ENCODE measurements around the gene HDAC5.
"Not testable (repeated sequence)": the region's sequence is repeated elsewhere in the genome, so short reads cannot be mapped to it uniquely, and the experiment has no call there.

Gene HDAC5

GRCh38 chr17:44105483-44105882 is 18.0 kb downstream of the HDAC5 start:
- ATAC-seq (ENCODE audit: insufficient read depth, low read depth) (no peak), DNase-seq (no peak)
- Histone ChIP-seq H3K9ac (ENCODE audit: low read depth, low read length) (no peak overlapping the region), H3K4me1 (ENCODE audit: insufficient read depth, low read length) (peaks cover 3% of the 10 kb centered on the region; the same call in 1 of the 2 replicates), H3K9me3 (ENCODE audit: insufficient read depth, low read length, severe bottlenecking) (no peaks in the 10 kb centered on the region), H3K27ac (ENCODE audit: low read length) (no peak overlapping the region), H3K79me2 (ENCODE audit: insufficient read depth, low read length) (no peaks in the 10 kb centered on the region), H3K4me2 (ENCODE audit: insufficient read depth, low read length) (no peak overlapping the region), H4K20me1 (ENCODE audit: insufficient read depth, low read length) (peaks cover 9% of the 10 kb centered on the region), H3K36me3 (ENCODE audit: insufficient read depth, low read length) (no peaks in the 10 kb centered on the region), H3K27me3 (ENCODE audit: insufficient read depth, low read length, poor library complexity) (no peaks in the 10 kb centered on the region), H3K4me3 (ENCODE audit: low read depth in 1 of 2, low read length in 2 of 2) (no peak overlapping the region), H2AFZ (ENCODE audit: low read depth, low read length) (no peak overlapping the region)
- TF ChIP-seq EZH2 (IDR thresholded peaks at IDR 0.05; ENCODE audit: borderline replicate concordance, low read depth, low read length, severe bottlenecking) (no peak), CTCF (IDR thresholded peaks at IDR 0.05; ENCODE audit: borderline replicate concordance, extremely low read depth, low read length, poor library complexity, severe bottlenecking) (no peak)

- Histone ChIP-seq H3K4me2 (ENCODE audit: insufficient read depth, low read length) (no peak overlapping the region), H2AFZ (ENCODE audit: low read depth, low read length) (no peak overlapping the region), H3K9ac (ENCODE audit: low read depth, low read length) (no peak overlapping the region), H3K27me3 (ENCODE audit: insufficient read depth, low read length, poor library complexity) (no peaks in the 10 kb centered on the region), H3K9me3 (ENCODE audit: insufficient read depth, low read length, severe bottlenecking) (no peaks in the 10 kb centered on the region), H3K4me3 (ENCODE audit: low read depth in 1 of 2, low read length in 2 of 2) (no peak overlapping the region), H3K27ac (ENCODE audit: low read length) (no peak overlapping the region), H3K36me3 (ENCODE audit: insufficient read depth, low read length) (no peaks in the 10 kb centered on the region), H4K20me1 (ENCODE audit: insufficient read depth, low read length) (no peaks in the 10 kb centered on the region), H3K79me2 (ENCODE audit: insufficient read depth, low read length) (no peaks in the 10 kb centered on the region), H3K4me1 (ENCODE audit: insufficient read depth, low read length) (no peaks in the 10 kb centered on the region)
- DNase-seq (no peak), ATAC-seq (ENCODE audit: insufficient read depth, low read depth) (no peak)
- no peak for TF ChIP-seq EZH2 (IDR thresholded peaks at IDR 0.05; ENCODE audit: borderline replicate concordance, low read depth, low read length, severe bottlenecking)
- TF ChIP-seq CTCF (IDR thresholded peaks at IDR 0.05; ENCODE audit: borderline replicate concordance, extremely low read depth, low read length, poor library complexity, severe bottlenecking) = no peak
Observed at GRCh38 chr17:44102849-44103622, 20.4 kb downstream of the HDAC5 start.

GRCh38 chr17:44101858-44102257 is 21.6 kb downstream of the HDAC5 start:
- H4K20me1 ChIP-seq (ENCODE audit: insufficient read depth, low read length); ATAC-seq (ENCODE audit: insufficient read depth, low read depth); H3K4me1 ChIP-seq (ENCODE audit: insufficient read depth, low read length); H3K9ac ChIP-seq (ENCODE audit: low read depth, low read length); DNase-seq; H3K79me2 ChIP-seq (ENCODE audit: insufficient read depth, low read length); H3K9me3 ChIP-seq (ENCODE audit: insufficient read depth, low read length, severe bottlenecking); H3K4me3 ChIP-seq (ENCODE audit: low read depth in 1 of 2, low read length in 2 of 2); H3K27ac ChIP-seq (ENCODE audit: low read length); H3K27me3 ChIP-seq (ENCODE audit: insufficient read depth, low read length, poor library complexity); H3K36me3 ChIP-seq (ENCODE audit: insufficient read depth, low read length); H3K4me2 ChIP-seq (ENCODE audit: insufficient read depth, low read length); H2AFZ ChIP-seq (ENCODE audit: low read depth, low read length): not testable (repeated sequence)

GRCh38 chr17:44097110-44097958 is 26.1 kb downstream of the HDAC5 start:
- H2AFZ ChIP-seq (ENCODE audit: low read depth, low read length) = no peak overlapping the region
- no peak overlapping the region for H3K4me3 ChIP-seq (ENCODE audit: low read depth in 1 of 2, low read length in 2 of 2)
- H3K27me3 ChIP-seq (ENCODE audit: insufficient read depth, low read length, poor library complexity) = no peaks in the 10 kb centered on the region
- DNase-seq = no peak
- H3K79me2 ChIP-seq (ENCODE audit: insufficient read depth, low read length) = no peaks in the 10 kb centered on the region
- H3K9ac ChIP-seq (ENCODE audit: low read depth, low read length) = no peak overlapping the region
- peaks cover 14% of the 10 kb centered on the region for H3K4me1 ChIP-seq (ENCODE audit: insufficient read depth, low read length)
- no peak overlapping the region for H3K27ac ChIP-seq (ENCODE audit: low read length)
- TF ChIP-seq EZH2 (IDR thresholded peaks at IDR 0.05; ENCODE audit: borderline replicate concordance, low read depth, low read length, severe bottlenecking) (no peak), CTCF (IDR thresholded peaks at IDR 0.05; ENCODE audit: borderline replicate concordance, extremely low read depth, low read length, poor library complexity, severe bottlenecking) (no peak)
- ATAC-seq (ENCODE audit: insufficient read depth, low read depth) = no peak
- no peak overlapping the region for H3K4me2 ChIP-seq (ENCODE audit: insufficient read depth, low read length)
- no peaks in the 10 kb centered on the region for H3K9me3 ChIP-seq (ENCODE audit: insufficient read depth, low read length, severe bottlenecking)
- H3K36me3 ChIP-seq (ENCODE audit: insufficient read depth, low read length) = no peaks in the 10 kb centered on the region
- H4K20me1 ChIP-seq (ENCODE audit: insufficient read depth, low read length) = no peaks in the 10 kb centered on the region

All from DND-41 (cell line).